OCI-LY1 (cell line): ENCODE results near the gene LARP1.
A peak's percentile ranks its signal among the peaks of the same experiment; 100 is the strongest.

ENCODE experiments used
- H2AFZ ChIP-seq: fragments of 200-600 bp; sonication (generic), shearing (Covaris generic); 2 replicates; pipeline ENCODE4 v1.6.0; 2014; ENCODE audit warnings: antibody characterized with exemption, mild to moderate bottlenecking, low read length
- H3F3A ChIP-seq: fragments of 200-600 bp; sonication (generic), shearing (Covaris generic); 2 replicates; pipeline ENCODE4 v1.6.0; 2014; ENCODE audit warnings: mild to moderate bottlenecking, antibody characterized with exemption, low read length, moderate library complexity; ENCODE audit not compliant: insufficient read depth
- H3K27ac ChIP-seq: fragments of 200-600 bp; sonication (generic); 2 replicates; pipeline ENCODE4 v1.5.1; 2014; ENCODE audit warnings: low read length, mixed run types, mild to moderate bottlenecking, low read depth; ENCODE audit not compliant: poor library complexity, severe bottlenecking
- H3K27me3 ChIP-seq: fragments of 200-600 bp; sonication (generic); 2 replicates; pipeline ENCODE4 v1.6.0; 2014; ENCODE audit warnings: antibody characterized with exemption, mild to moderate bottlenecking, low read length, moderate library complexity; ENCODE audit not compliant: insufficient read depth
- H3K36me3 ChIP-seq: fragments of 200-600 bp; sonication (generic); 2 replicates; pipeline ENCODE4 v1.6.1; 2014; ENCODE audit warnings: mild to moderate bottlenecking, antibody characterized with exemption, low read length, moderate library complexity, mixed read lengths; ENCODE audit not compliant: insufficient read depth
- H3K4me1 ChIP-seq: fragments of 200-600 bp; sonication (generic); 2 replicates; pipeline ENCODE4 v1.5.1; 2014; ENCODE audit warnings: mild to moderate bottlenecking, low read length, moderate library complexity; ENCODE audit not compliant: insufficient read depth, severe bottlenecking
- H3K4me2 ChIP-seq: fragments of 200-600 bp; sonication (generic), shearing (Covaris generic); 2 replicates; pipeline ENCODE4 v1.6.1; 2014; ENCODE audit warnings: low read length
- H3K4me3 ChIP-seq: fragments of 200-600 bp; sonication (generic); 2 replicates; pipeline ENCODE4 v1.5.1; 2014; ENCODE audit warnings: low read length, low read depth, mild to moderate bottlenecking, mixed read lengths; ENCODE audit not compliant: poor library complexity, severe bottlenecking
- H3K79me2 ChIP-seq: fragments of 200-600 bp; shearing (Covaris generic); 2 replicates; pipeline ENCODE4 v1.6.1; 2016; ENCODE audit warnings: mixed run types, low read length, mixed read lengths; ENCODE audit not compliant: insufficient read depth
- H3K9ac ChIP-seq: fragments of 200-600 bp; sonication (generic), shearing (Covaris generic); 2 replicates; pipeline ENCODE4 v1.6.1; 2014; ENCODE audit warnings: mild to moderate bottlenecking, low read length, mixed read lengths
- H3K9me2 ChIP-seq: fragments of 200-600 bp; sonication (generic), shearing (Covaris generic); 2 replicates; pipeline ENCODE4 v1.6.1; 2014; ENCODE audit warnings: low read depth, mild to moderate bottlenecking, low read length, mixed read lengths
- H3K9me3 ChIP-seq: fragments of 200-600 bp; shearing (Covaris generic); 2 replicates; pipeline ENCODE4 v1.6.1; 2014; ENCODE audit warnings: low read length, mixed read lengths
- H4K20me1 ChIP-seq: fragments of 200-600 bp; sonication (generic), shearing (Covaris generic); 2 replicates; pipeline ENCODE4 v1.6.0; 2016; ENCODE audit warnings: mild to moderate bottlenecking, low read length; ENCODE audit not compliant: insufficient read depth
- EZH2 ChIP-seq: fragments of 200-600 bp; sonication (generic), shearing (Covaris generic); IDR thresholded peaks from 2 replicates; pipeline ENCODE4 v1.8.0; 2017; ENCODE audit warnings: borderline replicate concordance, mixed run types, mild to moderate bottlenecking, antibody characterized with exemption, low read length, moderate library complexity, mixed read lengths
- TF ChIP-seq, protein P1 (sequence below): fragments of 200-600 bp; sonication (generic), shearing (Covaris generic); IDR thresholded peaks from 2 replicates; pipeline ENCODE4 v1.5.1; 2017; ENCODE audit warnings: mild to moderate bottlenecking, antibody characterized with exemption, low read length, moderate library complexity, mixed read lengths

LARP1 gene

DNA sequence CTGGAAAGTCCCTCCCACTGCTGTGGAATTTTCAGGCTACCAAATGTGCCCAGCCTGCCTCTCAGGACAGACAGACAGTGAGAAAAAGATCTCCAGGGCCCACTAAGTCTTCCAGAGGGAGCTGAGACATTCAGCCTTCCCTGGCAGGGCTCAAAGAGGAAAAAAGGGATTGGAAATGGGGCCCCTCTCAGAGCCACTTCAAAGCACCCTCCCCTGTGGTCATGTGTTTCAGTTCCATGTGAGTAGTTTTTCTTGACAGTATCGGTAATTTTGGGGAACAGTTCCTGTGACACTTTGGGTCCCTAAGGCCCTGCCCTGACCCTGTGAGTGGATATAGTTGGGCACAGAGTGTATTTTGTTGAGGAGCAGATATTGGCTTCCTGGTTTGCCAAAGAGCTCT lies 25.0 kb downstream of the LARP1 start:
- Histone ChIP-seq H3K79me2 (peaks cover 100% of the 10 kb centered on the region), H3K27ac (no peak overlapping the region), H3K4me1 (peaks cover 32% of the 10 kb centered on the region), H3K4me3 (no peak overlapping the region), H3K9ac (no peak overlapping the region), H3F3A (no peaks in the 10 kb centered on the region), H3K36me3 (peaks cover 17% of the 10 kb centered on the region; the same call in 1 of the 2 replicates), H3K9me2 (no peaks in the 10 kb centered on the region), H3K27me3 (no peaks in the 10 kb centered on the region), H3K4me2 (no peak overlapping the region), H2AFZ (no peak overlapping the region), H3K9me3 (no peaks in the 10 kb centered on the region), H4K20me1 (no peaks in the 10 kb centered on the region; the same call in 1 of the 2 replicates)
- TF ChIP-seq EZH2, result no peak
- TF ChIP-seq, protein P1, sequence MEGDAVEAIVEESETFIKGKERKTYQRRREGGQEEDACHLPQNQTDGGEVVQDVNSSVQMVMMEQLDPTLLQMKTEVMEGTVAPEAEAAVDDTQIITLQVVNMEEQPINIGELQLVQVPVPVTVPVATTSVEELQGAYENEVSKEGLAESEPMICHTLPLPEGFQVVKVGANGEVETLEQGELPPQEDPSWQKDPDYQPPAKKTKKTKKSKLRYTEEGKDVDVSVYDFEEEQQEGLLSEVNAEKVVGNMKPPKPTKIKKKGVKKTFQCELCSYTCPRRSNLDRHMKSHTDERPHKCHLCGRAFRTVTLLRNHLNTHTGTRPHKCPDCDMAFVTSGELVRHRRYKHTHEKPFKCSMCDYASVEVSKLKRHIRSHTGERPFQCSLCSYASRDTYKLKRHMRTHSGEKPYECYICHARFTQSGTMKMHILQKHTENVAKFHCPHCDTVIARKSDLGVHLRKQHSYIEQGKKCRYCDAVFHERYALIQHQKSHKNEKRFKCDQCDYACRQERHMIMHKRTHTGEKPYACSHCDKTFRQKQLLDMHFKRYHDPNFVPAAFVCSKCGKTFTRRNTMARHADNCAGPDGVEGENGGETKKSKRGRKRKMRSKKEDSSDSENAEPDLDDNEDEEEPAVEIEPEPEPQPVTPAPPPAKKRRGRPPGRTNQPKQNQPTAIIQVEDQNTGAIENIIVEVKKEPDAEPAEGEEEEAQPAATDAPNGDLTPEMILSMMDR, result no peak

DNA sequence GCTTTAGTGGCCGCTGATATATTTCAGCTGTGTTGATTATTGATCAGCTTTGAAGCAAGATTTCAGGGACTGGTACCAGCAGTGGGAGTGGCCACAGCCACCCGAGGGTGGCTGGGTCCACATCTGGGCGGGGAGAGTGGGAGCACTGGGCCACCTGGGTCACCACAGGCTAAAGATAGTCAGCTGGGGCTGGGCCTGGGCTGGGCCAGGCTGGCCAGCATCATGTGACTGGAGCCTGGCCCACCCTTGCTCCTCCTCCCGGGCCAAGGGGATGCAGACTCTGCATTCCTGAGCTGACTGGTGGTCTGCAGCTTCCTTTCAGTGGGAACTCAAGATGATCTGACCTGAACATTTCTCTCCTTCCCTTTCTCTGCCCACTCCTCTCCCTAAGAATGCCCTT lies 27.1 kb downstream of the LARP1 start:
- H3K4me2 ChIP-seq, result no peak overlapping the region
- no peak for TF ChIP-seq EZH2
- no peaks in the 10 kb centered on the region for H3K9me3 ChIP-seq
- H3K27me3 ChIP-seq, result no peaks in the 10 kb centered on the region
- no peak overlapping the region for H3K9ac ChIP-seq
- no peaks in the 10 kb centered on the region for H3K9me2 ChIP-seq
- H3K4me3 ChIP-seq, result no peak overlapping the region
- H3F3A ChIP-seq, result no peaks in the 10 kb centered on the region
- H3K27ac ChIP-seq, result no peak overlapping the region
- peaks cover 32% of the 10 kb centered on the region for H3K4me1 ChIP-seq
- peaks cover 11% of the 10 kb centered on the region; the same call in 1 of the 2 replicates for H3K36me3 ChIP-seq
- no peaks in the 10 kb centered on the region; the same call in 1 of the 2 replicates for H4K20me1 ChIP-seq
- no peak overlapping the region for H2AFZ ChIP-seq
- peaks cover 100% of the 10 kb centered on the region for H3K79me2 ChIP-seq

DNA sequence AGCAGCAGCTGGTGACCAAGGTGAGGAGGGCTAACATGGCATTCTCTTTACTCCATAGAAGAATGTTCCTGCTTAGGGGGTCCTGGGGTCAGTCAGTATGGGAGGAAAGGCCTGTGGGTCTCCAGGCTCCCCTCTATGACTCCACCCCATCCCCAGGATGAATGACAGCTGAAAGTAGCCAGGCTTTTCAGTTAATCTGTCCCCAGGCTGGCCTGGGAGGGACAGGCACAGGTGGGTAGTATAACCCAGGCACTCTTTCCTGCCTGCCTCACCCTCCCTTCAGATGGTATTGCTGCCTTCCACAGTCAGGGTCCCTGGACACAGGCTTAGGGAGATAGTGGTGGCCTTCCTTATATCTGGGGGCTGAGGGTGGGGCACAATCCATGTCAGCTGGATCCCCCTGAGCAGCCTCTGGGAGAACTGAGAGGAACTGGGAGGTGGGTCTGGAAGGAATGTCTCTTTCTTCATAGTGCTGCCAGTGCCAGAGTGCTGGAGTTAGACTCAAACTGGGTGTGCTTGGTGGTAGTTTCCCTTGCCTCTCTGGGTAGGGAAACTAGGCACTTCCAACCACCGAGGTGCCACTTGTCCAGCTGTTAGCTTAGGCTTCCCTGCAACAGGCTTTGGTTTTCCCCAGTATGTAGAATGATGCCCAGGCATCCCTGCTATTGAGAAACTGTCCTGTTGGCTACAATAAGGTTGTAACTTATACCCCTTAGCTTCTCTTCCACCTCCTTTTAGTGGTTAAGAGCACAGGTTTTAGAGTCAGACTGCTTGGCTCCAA lies 27.8 kb downstream of the LARP1 start:
- Histone ChIP-seq H4K20me1 (no peaks in the 10 kb centered on the region; the same call in 1 of the 2 replicates), H3K27ac (no peak overlapping the region), H3K9ac (no peak overlapping the region), H3K27me3 (no peaks in the 10 kb centered on the region), H3K4me3 (no peak overlapping the region), H2AFZ (no peak overlapping the region), H3K36me3 (peaks cover 16% of the 10 kb centered on the region; the same call in 1 of the 2 replicates), H3K4me2 (peak overlapping the region; percentile 15; the same call in 1 of the 2 replicates), H3K4me1 (peaks cover 32% of the 10 kb centered on the region), H3K9me3 (no peaks in the 10 kb centered on the region), H3K79me2 (peaks cover 100% of the 10 kb centered on the region), H3F3A (no peaks in the 10 kb centered on the region), H3K9me2 (no peaks in the 10 kb centered on the region)
- TF ChIP-seq, protein P1, result no peak
- no peak for TF ChIP-seq EZH2
